Lung microvascular endothelial cell (primary cell): ENCODE measurements around the gene DGAT2. TPM values are rescaled to one million over a fixed set of nuclear protein-coding genes. Genes with fewer than 3 reads are reported as not detected.
"Not testable (repeated sequence)": the region's sequence is repeated elsewhere in the genome, so short reads cannot be mapped to it uniquely, and the experiment has no call there.

Experiments
- DNase-seq, 2 donors: peaks; one replicate each; pipeline versions ENCODE4 v3.0.0 to v3.0.0-alpha.2; 2010; ENCODE audit warnings: low read depth in 2 of 2
- total RNA-seq: library from RNA; depleted of rRNA; stranded (reverse); fragments of >200 nt; gene quantifications from 2 replicates; pipeline ENCODE4 v1.2.1, GENCODE V29; 2014

Gene DGAT2
- total RNA-seq, result 0.60 and 1.1 TPM in 2 replicates

- peak; percentile 70 to 89 for DNase-seq
These were observed at the start of gene DGAT2 for GRCh38 chr11:75768112-75768908. Gene DGAT2, plus strand, starts transcription at chr11:75768778. Its CDS starts 214 bp downstream, at chr11:75768992.

GRCh38 chr11:75719340-75720239, 49.0 kb upstream of the DGAT2 start:
- DNase-seq, result no peak

- DNase-seq, result no peak
These were observed 47.9 kb upstream of the DGAT2 start for GRCh38 chr11:75720639-75721038.

- DNase-seq, result peak in 1 of 2 donors; percentile 22
These were observed 46.5 kb upstream of the DGAT2 start for GRCh38 chr11:75721852-75722668.

- no peak for DNase-seq
These were observed 45.9 kb upstream of the DGAT2 start for GRCh38 chr11:75722669-75723042.

GRCh38 chr11:75725547-75726320, 42.8 kb upstream of the DGAT2 start:
- no peak for DNase-seq

- DNase-seq, result no peak
These were observed 39.6 kb upstream of the DGAT2 start for GRCh38 chr11:75728992-75729391.

- no peak for DNase-seq
These were observed 37.5 kb upstream of the DGAT2 start for GRCh38 chr11:75731095-75731494.

GRCh38 chr11:75733071-75733430, 35.5 kb upstream of the DGAT2 start:
- no peak for DNase-seq

- no peak for DNase-seq
These were observed 35.0 kb upstream of the DGAT2 start for GRCh38 chr11:75733431-75734107.

- DNase-seq, result no peak
These were observed 33.9 kb upstream of the DGAT2 start for GRCh38 chr11:75734491-75735180.

- DNase-seq, result no peak
These were observed 33.3 kb upstream of the DGAT2 start for GRCh38 chr11:75735181-75735845.

GRCh38 chr11:75737314-75737713, 31.3 kb upstream of the DGAT2 start:
- no peak for DNase-seq

GRCh38 chr11:75740681-75741080, 27.9 kb upstream of the DGAT2 start:
- DNase-seq, result no peak

- not testable (repeated sequence) for DNase-seq
These were observed 25.4 kb upstream of the DGAT2 start for GRCh38 chr11:75743159-75743558.

- DNase-seq, result no peak
These were observed 24.6 kb upstream of the DGAT2 start for GRCh38 chr11:75743711-75744563.

- no peak for DNase-seq
These were observed 22.8 kb upstream of the DGAT2 start for GRCh38 chr11:75745807-75746206.

GRCh38 chr11:75748729-75749273, 19.8 kb upstream of the DGAT2 start:
- DNase-seq, result not testable (repeated sequence)
